CD14-positive monocyte (primary cell): Measurements from ENCODE around the gene PIEZO2. TPM values are rescaled to one million over a fixed set of nuclear protein-coding genes. Genes with fewer than 3 reads are reported as not detected.

Experiments
- DNase-seq, 3 donors: peaks; one replicate each; pipeline ENCODE4 v3.0.0-alpha.2; 2011 to 2022
- H2AFZ ChIP-seq: 2 replicates; pipeline ENCODE4 v1.6.0; 2012; ENCODE audit warnings: mild to moderate bottlenecking, low read depth, low read length, inconsistent platforms; ENCODE audit not compliant: insufficient read depth, poor library complexity, severe bottlenecking
- H3K27ac ChIP-seq, 2 donors: 1 replicate in 1 of 2; 2 replicates in 1 of 2; pipeline ENCODE4 v1.5.1; 2012 to 2013; ENCODE audit warnings: low read length in 2 of 2, control low read depth in 1 of 2, inconsistent platforms in 1 of 2, low read depth in 1 of 2, mild to moderate bottlenecking in 1 of 2
- H3K27me3 ChIP-seq, 2 donors: one replicate each; pipeline versions ENCODE4 v1.6.0 to v1.6.1; 2011 to 2013; ENCODE audit warnings: low read length in 2 of 2; ENCODE audit not compliant: control insufficient read depth in 2 of 2, insufficient read depth in 2 of 2
- H3K36me3 ChIP-seq, 2 donors: replicated peaks in 1 of 2; 1 replicate in 1 of 2; 2 replicates in 1 of 2; pipeline versions ENCODE4 v1.5.1 to v1.6.1; 2012 to 2013; ENCODE audit warnings: low read length in 2 of 2, control low read depth in 1 of 2, inconsistent platforms in 1 of 2, mild to moderate bottlenecking in 1 of 2; ENCODE audit not compliant: insufficient read depth in 2 of 2, control insufficient read depth in 1 of 2
- H3K4me1 ChIP-seq, 2 donors: 1 replicate in 1 of 2; 2 replicates in 1 of 2; pipeline versions ENCODE4 v1.5.1 to v1.6.1; 2012 to 2013; ENCODE audit warnings: low read length in 2 of 2, control low read depth in 1 of 2, inconsistent platforms in 1 of 2, mild to moderate bottlenecking in 1 of 2, moderate library complexity in 1 of 2; ENCODE audit not compliant: insufficient read depth in 2 of 2, control insufficient read depth in 1 of 2
- H3K4me2 ChIP-seq: replicated peaks from 2 replicates; pipeline ENCODE3; 2012; ENCODE audit warnings: low read length, moderate library complexity, mild to moderate bottlenecking; ENCODE audit not compliant: poor library complexity, severe bottlenecking; ENCODE audit errors: extremely low read depth
- H3K4me3 ChIP-seq, 3 experiments: fragments of 200-600 bp in 1 of 3; sonication (generic) in 1 of 3; replicated peaks in 1 of 3; 1 replicate in 2 of 3; 2 replicates in 1 of 3; pipeline ENCODE4 v1.5.1; 2011 to 2013; ENCODE audit warnings: low read length in 3 of 3, mild to moderate bottlenecking in 3 of 3, control low read depth in 2 of 3, low read depth in 2 of 3, inconsistent platforms in 1 of 3, moderate library complexity in 1 of 3
- H3K79me2 ChIP-seq: 2 replicates; pipeline ENCODE4 v1.6.0; 2012; ENCODE audit warnings: mild to moderate bottlenecking, control low read depth, inconsistent platforms, low read length, moderate library complexity; ENCODE audit not compliant: insufficient read depth
- H3K9ac ChIP-seq: 2 replicates; pipeline ENCODE4 v1.6.0; 2017; ENCODE audit warnings: low read length, mild to moderate bottlenecking; ENCODE audit not compliant: insufficient read depth, poor library complexity, severe bottlenecking
- H3K9me3 ChIP-seq, 2 donors: replicated peaks in 1 of 2; 1 replicate in 1 of 2; 2 replicates in 1 of 2; pipeline versions ENCODE4 v1.5.1 to v1.6.1; 2012 to 2013; ENCODE audit warnings: low read length in 2 of 2, control low read depth in 1 of 2; ENCODE audit not compliant: control insufficient read depth in 1 of 2, insufficient read depth in 1 of 2
- H4K20me1 ChIP-seq: 2 replicates; pipeline ENCODE4 v1.6.0; 2012; ENCODE audit warnings: mild to moderate bottlenecking, low read length, control low read depth, moderate library complexity; ENCODE audit not compliant: insufficient read depth
- H3K27ac Mint-ChIP-seq, 7 donors: one replicate each; pipeline ENCODE4 v1.8.0; 2020; ENCODE audit warnings: mild to moderate bottlenecking in 7 of 7, mixed read lengths in 7 of 7, moderate library complexity in 6 of 7, inconsistent platforms in 2 of 7
- H3K27me3 Mint-ChIP-seq, 3 donors: one replicate each; pipeline ENCODE4 v1.8.0; 2021 to 2022; ENCODE audit warnings: low read depth in 3 of 3, mild to moderate bottlenecking in 3 of 3, mixed read lengths in 3 of 3, moderate library complexity in 3 of 3, inconsistent platforms in 1 of 3
- H3K36me3 Mint-ChIP-seq, 2 donors: one replicate each; pipeline ENCODE4 v1.8.0; 2020; ENCODE audit warnings: mixed read lengths in 2 of 2, inconsistent platforms in 1 of 2, mild to moderate bottlenecking in 1 of 2
- H3K4me1 Mint-ChIP-seq: one replicate; pipeline ENCODE4 v1.8.0; 2020; ENCODE audit warnings: mild to moderate bottlenecking, mixed read lengths
- H3K4me3 Mint-ChIP-seq, 2 donors: one replicate each; pipeline ENCODE4 v1.8.0; 2020; ENCODE audit warnings: mild to moderate bottlenecking in 2 of 2, mixed read lengths in 2 of 2, moderate library complexity in 1 of 2
- H3K9me3 Mint-ChIP-seq, 7 donors: one replicate each; pipeline ENCODE4 v1.8.0; 2020 to 2022; ENCODE audit warnings: mixed read lengths in 7 of 7, mild to moderate bottlenecking in 6 of 7, moderate library complexity in 6 of 7, inconsistent platforms in 2 of 7
- CTCF ChIP-seq: fragments of 200-600 bp; IDR thresholded peaks from one replicate; pipeline ENCODE4 v1.8.0; 2022; ENCODE audit warnings: antibody characterized with exemption, mild to moderate bottlenecking
- WGBS: methylation state at CpG from one replicate; pipeline ENCODE4 v1.1.5; 2013; ENCODE audit warnings: missing lambda C conversion rate; ENCODE audit not compliant: insufficient coverage; 5-methylcytosine and 5-hydroxymethylcytosine counted together
- intact Hi-C, 2 donors: fragments of 100-400 bp; cut with micrococcal nuclease; formaldehyde crosslinking; loops; one replicate each; pipeline versions ENCODE4 v1.15.0 to v1.15.1; 2023
- polyA plus RNA-seq, 3 donors: library from polyadenylated mRNA; depleted of rRNA in 1 of 3; unstranded in 2 of 3; stranded (reverse) in 1 of 3; fragments of 300-500 nt in 2 of 3; fragments of >200 nt in 1 of 3; fragmentation: Illumina TruSeq in 2 of 3; gene quantifications; 1 replicate in 2 of 3; 2 replicates in 1 of 3; pipeline ENCODE4 v1.2.3, GENCODE V29; 2012 to 2021

The PIEZO2 gene
- polyA plus RNA-seq, 3 donors: not detected

GRCh38 chr18:10814336-10814735, 335.0 kb downstream of the PIEZO2 start:
- WGBS: 60% methylated on average over 1 of the region's 4 CpGs

GRCh38 chr18:10805587-10806118, 343.7 kb downstream of the PIEZO2 start:
- Histone ChIP-seq H2AFZ (no peak overlapping the region), H3K27ac (no peak overlapping the region), H3K36me3 (no peaks in the 10 kb centered on the region), H3K9ac (no peak overlapping the region), H3K4me3 (no peak overlapping the region), H3K4me1 (no peaks in the 10 kb centered on the region), H3K79me2 (no peaks in the 10 kb centered on the region), H3K4me2 (no peak overlapping the region), H4K20me1 (no peaks in the 10 kb centered on the region), H3K27me3 (no peaks in the 10 kb centered on the region), H3K9me3 (no peaks in the 10 kb centered on the region)
- intact Hi-C loops: no loop called here
- DNase-seq: no peak
- Mint-ChIP-seq H3K4me1 (peaks cover 3% of the 10 kb centered on the region), H3K27me3 (peaks cover 0 to 2% (median 2%) of the 10 kb centered on the region in 3 donors), H3K27ac (no peak overlapping the region), H3K4me3 (no peak overlapping the region), H3K9me3 (peaks cover 0 to 2% (median 0%) of the 10 kb centered on the region in 7 donors), H3K36me3 (no peaks in the 10 kb centered on the region)
- no peak for TF ChIP-seq CTCF
- 100% methylated on average over 3 of the region's 3 CpGs for WGBS

More at GRCh38 chr18:10814336-10814735, 335.0 kb downstream of the PIEZO2 start:
- Histone ChIP-seq H4K20me1 (no peaks in the 10 kb centered on the region), H3K27ac (no peak overlapping the region), H3K4me1 (peaks cover 5 to 6% of the 10 kb centered on the region in 2 donors), H3K4me3 (no peak overlapping the region), H3K4me2 (no peak overlapping the region), H3K9me3 (no peaks in the 10 kb centered on the region), H3K9ac (no peak overlapping the region), H3K36me3 (no peaks in the 10 kb centered on the region), H3K27me3 (no peaks in the 10 kb centered on the region), H3K79me2 (no peaks in the 10 kb centered on the region), H2AFZ (no peak overlapping the region)
- peaks cover 0 to 4% (median 0%) of the 10 kb centered on the region in 3 donors for H3K27me3 Mint-ChIP-seq
- intact Hi-C loops: no loop called here
- H3K27ac Mint-ChIP-seq: peak overlapping the region in 2 of 7 donors; percentile 4 to 25
- DNase-seq: peak in 2 of 3 donors; percentile 7 to 19
- H3K9me3 Mint-ChIP-seq: peaks cover 0 to 1% (median 0%) of the 10 kb centered on the region in 7 donors
- H3K36me3 Mint-ChIP-seq: no peaks in the 10 kb centered on the region
- peaks cover 11% of the 10 kb centered on the region for H3K4me1 Mint-ChIP-seq
- H3K4me3 Mint-ChIP-seq: no peak overlapping the region
- no peak for TF ChIP-seq CTCF
